Measurements from ENCODE around the gene NLGN1.

GRCh38 chr3:174266476-174266875, 868.9 kb downstream of the NLGN1 start:
- TF ChIP-seq, protein P1, sequence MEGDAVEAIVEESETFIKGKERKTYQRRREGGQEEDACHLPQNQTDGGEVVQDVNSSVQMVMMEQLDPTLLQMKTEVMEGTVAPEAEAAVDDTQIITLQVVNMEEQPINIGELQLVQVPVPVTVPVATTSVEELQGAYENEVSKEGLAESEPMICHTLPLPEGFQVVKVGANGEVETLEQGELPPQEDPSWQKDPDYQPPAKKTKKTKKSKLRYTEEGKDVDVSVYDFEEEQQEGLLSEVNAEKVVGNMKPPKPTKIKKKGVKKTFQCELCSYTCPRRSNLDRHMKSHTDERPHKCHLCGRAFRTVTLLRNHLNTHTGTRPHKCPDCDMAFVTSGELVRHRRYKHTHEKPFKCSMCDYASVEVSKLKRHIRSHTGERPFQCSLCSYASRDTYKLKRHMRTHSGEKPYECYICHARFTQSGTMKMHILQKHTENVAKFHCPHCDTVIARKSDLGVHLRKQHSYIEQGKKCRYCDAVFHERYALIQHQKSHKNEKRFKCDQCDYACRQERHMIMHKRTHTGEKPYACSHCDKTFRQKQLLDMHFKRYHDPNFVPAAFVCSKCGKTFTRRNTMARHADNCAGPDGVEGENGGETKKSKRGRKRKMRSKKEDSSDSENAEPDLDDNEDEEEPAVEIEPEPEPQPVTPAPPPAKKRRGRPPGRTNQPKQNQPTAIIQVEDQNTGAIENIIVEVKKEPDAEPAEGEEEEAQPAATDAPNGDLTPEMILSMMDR (IDR thresholded peaks at IDR 0.05): no peak
- TF ChIP-seq EZH2phosphoT487 (IDR thresholded peaks at IDR 0.05): no peak
